Measurements from ENCODE around the gene MRPL46.

GRCh38 chr15:88484682-88485331 is 17.6 kb upstream of the MRPL46 start:
- TF ChIP-seq, protein P1, sequence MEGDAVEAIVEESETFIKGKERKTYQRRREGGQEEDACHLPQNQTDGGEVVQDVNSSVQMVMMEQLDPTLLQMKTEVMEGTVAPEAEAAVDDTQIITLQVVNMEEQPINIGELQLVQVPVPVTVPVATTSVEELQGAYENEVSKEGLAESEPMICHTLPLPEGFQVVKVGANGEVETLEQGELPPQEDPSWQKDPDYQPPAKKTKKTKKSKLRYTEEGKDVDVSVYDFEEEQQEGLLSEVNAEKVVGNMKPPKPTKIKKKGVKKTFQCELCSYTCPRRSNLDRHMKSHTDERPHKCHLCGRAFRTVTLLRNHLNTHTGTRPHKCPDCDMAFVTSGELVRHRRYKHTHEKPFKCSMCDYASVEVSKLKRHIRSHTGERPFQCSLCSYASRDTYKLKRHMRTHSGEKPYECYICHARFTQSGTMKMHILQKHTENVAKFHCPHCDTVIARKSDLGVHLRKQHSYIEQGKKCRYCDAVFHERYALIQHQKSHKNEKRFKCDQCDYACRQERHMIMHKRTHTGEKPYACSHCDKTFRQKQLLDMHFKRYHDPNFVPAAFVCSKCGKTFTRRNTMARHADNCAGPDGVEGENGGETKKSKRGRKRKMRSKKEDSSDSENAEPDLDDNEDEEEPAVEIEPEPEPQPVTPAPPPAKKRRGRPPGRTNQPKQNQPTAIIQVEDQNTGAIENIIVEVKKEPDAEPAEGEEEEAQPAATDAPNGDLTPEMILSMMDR (IDR thresholded peaks at IDR 0.05; ENCODE audit: borderline replicate concordance, extremely low read depth, low read length, poor library complexity, severe bottlenecking) = no peak
- TF ChIP-seq EZH2 (IDR thresholded peaks at IDR 0.05; ENCODE audit: borderline replicate concordance, low read depth, low read length, severe bottlenecking) = no peak
